CD4-positive, alpha-beta T cell treated with Interleukin-6 for 4 hours (primary cell): Measurements from ENCODE around the gene SNCG.
"Not testable (repeated sequence)": the region's sequence is repeated elsewhere in the genome, so short reads cannot be mapped to it uniquely, and the experiment has no call there.

Experiments used
- DNase-seq: peaks from one replicate; pipeline ENCODE4 v3.0.0-alpha.2; 2020; ENCODE audit warnings: mixed read lengths

The SNCG gene

GRCh38 chr10:86979977-86980448, 21.6 kb downstream of the SNCG start:
- no peak for DNase-seq

- not testable (repeated sequence) for DNase-seq
Observed at GRCh38 chr10:86981020-86981419, 22.6 kb downstream of the SNCG start.

GRCh38 chr10:86981716-86982115, 23.3 kb downstream of the SNCG start:
- no peak for DNase-seq

- not testable (repeated sequence) for DNase-seq
Observed at GRCh38 chr10:86984498-86984897, 26.1 kb downstream of the SNCG start.

GRCh38 chr10:86988520-86988919, 30.1 kb downstream of the SNCG start:
- no peak for DNase-seq

- not testable (repeated sequence) for DNase-seq
Observed at GRCh38 chr10:86991362-86991761, 33.0 kb downstream of the SNCG start.

GRCh38 chr10:86992456-86992855, 34.1 kb downstream of the SNCG start:
- DNase-seq = no peak

GRCh38 chr10:86992929-86993328, 34.5 kb downstream of the SNCG start:
- no peak for DNase-seq

- DNase-seq = not testable (repeated sequence)
Observed at GRCh38 chr10:86999802-87000403, 41.5 kb downstream of the SNCG start.

- DNase-seq = no peak
Observed at GRCh38 chr10:87000491-87000890, 42.1 kb downstream of the SNCG start.

- not testable (repeated sequence) for DNase-seq
Observed at GRCh38 chr10:87007124-87007523, 48.7 kb downstream of the SNCG start.

- DNase-seq = not testable (repeated sequence)
Observed at GRCh38 chr10:87007674-87008073, 49.3 kb downstream of the SNCG start.

- not testable (repeated sequence) for DNase-seq
Observed at GRCh38 chr10:87008303-87008702, 49.9 kb downstream of the SNCG start.

GRCh38 chr10:87009134-87009696, 50.8 kb downstream of the SNCG start:
- not testable (repeated sequence) for DNase-seq
